Memory B cell (primary cell): ENCODE results near the gene PDZD7.
A peak's percentile ranks its signal among the peaks of the same experiment; 100 is the strongest.

Experiments
- ATAC-seq: fragments of 150-1000 bp; cut with Tn5 transposase; 2 replicates; pipeline ENCODE4 v1.10.0; 2021; ENCODE audit warnings: low read depth, mild to moderate bottlenecking, moderate library complexity
- DNase-seq, 2 donors: peaks; one replicate each; pipeline ENCODE4 v3.0.0; 2022; ENCODE audit warnings: low spot score in 2 of 2
- H3K27ac Mint-ChIP-seq: one replicate; pipeline ENCODE4 v1.8.0; 2022; ENCODE audit warnings: mild to moderate bottlenecking, moderate library complexity, mixed read lengths
- H3K27me3 Mint-ChIP-seq: one replicate; pipeline ENCODE4 v1.8.0; 2022; ENCODE audit warnings: mixed read lengths
- H3K36me3 Mint-ChIP-seq: one replicate; pipeline ENCODE4 v1.8.0; 2022; ENCODE audit warnings: mild to moderate bottlenecking, mixed read lengths
- H3K4me1 Mint-ChIP-seq: one replicate; pipeline ENCODE4 v1.8.0; 2022; ENCODE audit warnings: mixed read lengths
- H3K4me3 Mint-ChIP-seq: one replicate; pipeline ENCODE4 v1.8.0; 2022; ENCODE audit warnings: mild to moderate bottlenecking, moderate library complexity, mixed read lengths
- H3K9me3 Mint-ChIP-seq: one replicate; pipeline ENCODE4 v1.8.0; 2022; ENCODE audit warnings: mixed read lengths

The PDZD7 gene

GRCh38 chr10:101000915-101001658 is 29.8 kb downstream of the PDZD7 start:
- Mint-ChIP-seq H3K27me3 (no peaks in the 10 kb centered on the region), H3K9me3 (no peaks in the 10 kb centered on the region), H3K36me3 (peaks cover 4% of the 10 kb centered on the region), H3K4me1 (peaks cover 19% of the 10 kb centered on the region), H3K27ac (peak overlapping the region; percentile 14), H3K4me3 (peak overlapping the region; percentile 75)
- DNase-seq (no peak), ATAC-seq (no peak)

- Mint-ChIP-seq H3K9me3 (no peaks in the 10 kb centered on the region), H3K27me3 (no peaks in the 10 kb centered on the region), H3K4me3 (peak overlapping the region; percentile 75)
Observed at GRCh38 chr10:101000127-101000914, 30.6 kb downstream of the PDZD7 start.

GRCh38 chr10:100999742-101000126 is 31.2 kb downstream of the PDZD7 start, which contains the start of gene LZTS2:
LZTS2 (plus strand) TSS chr10:100999808; CDS start chr10:101002539, 2,731 bp downstream.
- H3K4me1 Mint-ChIP-seq = peaks cover 20% of the 10 kb centered on the region
- H3K4me3 Mint-ChIP-seq = peak within 1 kb of the TSS; percentile 91
- peak within 1 kb of the TSS; percentile 87 for H3K27ac Mint-ChIP-seq
- ATAC-seq = no peak
- H3K27me3 Mint-ChIP-seq = no peaks in the 10 kb centered on the region
- DNase-seq = no peak
- no peaks in the 10 kb centered on the region for H3K9me3 Mint-ChIP-seq
- H3K36me3 Mint-ChIP-seq = peaks cover 5% of the 10 kb centered on the region

More at GRCh38 chr10:101000127-101000914, 30.6 kb downstream of the PDZD7 start:
- Mint-ChIP-seq H3K4me1 (peaks cover 19% of the 10 kb centered on the region), H3K36me3 (peaks cover 4% of the 10 kb centered on the region), H3K27ac (peak overlapping the region; percentile 14)
- ATAC-seq (no peak), DNase-seq (no peak)

GRCh38 chr10:100998991-100999741 is 31.8 kb downstream of the PDZD7 start:
- Mint-ChIP-seq H3K27me3 (no peaks in the 10 kb centered on the region), H3K4me1 (peaks cover 23% of the 10 kb centered on the region), H3K4me3 (peak overlapping the region; percentile 91), H3K9me3 (no peaks in the 10 kb centered on the region), H3K27ac (peak overlapping the region; percentile 87), H3K36me3 (peaks cover 8% of the 10 kb centered on the region)
- DNase-seq = peak; percentile 83 to 90
- ATAC-seq = peak; percentile 70

GRCh38 chr10:100998183-100998990 is 32.5 kb downstream of the PDZD7 start:
- Mint-ChIP-seq H3K4me3 (peak overlapping the region; percentile 91), H3K27me3 (no peaks in the 10 kb centered on the region), H3K27ac (peak overlapping the region; percentile 87), H3K4me1 (peaks cover 23% of the 10 kb centered on the region), H3K9me3 (no peaks in the 10 kb centered on the region), H3K36me3 (peaks cover 6% of the 10 kb centered on the region)
- peak; percentile 45 to 69 for DNase-seq
- peak; percentile 27 for ATAC-seq

- Mint-ChIP-seq H3K9me3 (no peaks in the 10 kb centered on the region), H3K27me3 (no peaks in the 10 kb centered on the region), H3K27ac (peak overlapping the region; percentile 87), H3K36me3 (peaks cover 10% of the 10 kb centered on the region), H3K4me1 (peaks cover 23% of the 10 kb centered on the region), H3K4me3 (peak overlapping the region; percentile 91)
- ATAC-seq (peak; percentile 40), DNase-seq (peak; percentile 65 to 85)
Observed at GRCh38 chr10:100997360-100998182, 33.4 kb downstream of the PDZD7 start.

GRCh38 chr10:100996678-100997359 is 34.1 kb downstream of the PDZD7 start:
- Mint-ChIP-seq H3K9me3 (no peaks in the 10 kb centered on the region), H3K36me3 (peaks cover 10% of the 10 kb centered on the region), H3K27me3 (no peaks in the 10 kb centered on the region), H3K27ac (peak overlapping the region; percentile 88), H3K4me1 (peaks cover 23% of the 10 kb centered on the region), H3K4me3 (peak overlapping the region; percentile 91)
- DNase-seq = peak; percentile 25 to 52
- peak; percentile 9 for ATAC-seq

- no peaks in the 10 kb centered on the region for H3K27me3 Mint-ChIP-seq
- ATAC-seq (no peak), DNase-seq (no peak)
- peaks cover 24% of the 10 kb centered on the region for H3K4me1 Mint-ChIP-seq
- peaks cover 19% of the 10 kb centered on the region for H3K36me3 Mint-ChIP-seq
- no peak overlapping the region for H3K4me3 Mint-ChIP-seq
- no peaks in the 10 kb centered on the region for H3K9me3 Mint-ChIP-seq
- no peak overlapping the region for H3K27ac Mint-ChIP-seq
Observed at GRCh38 chr10:100995181-100995580, 35.7 kb downstream of the PDZD7 start.

GRCh38 chr10:100993986-100994708 is 36.8 kb downstream of the PDZD7 start:
- Mint-ChIP-seq H3K9me3 (no peaks in the 10 kb centered on the region), H3K4me1 (peaks cover 24% of the 10 kb centered on the region), H3K27me3 (no peaks in the 10 kb centered on the region), H3K27ac (no peak overlapping the region), H3K36me3 (peaks cover 19% of the 10 kb centered on the region), H3K4me3 (no peak overlapping the region)
- no peak for DNase-seq
- no peak for ATAC-seq

GRCh38 chr10:100989088-100989487 is 41.8 kb downstream of the PDZD7 start:
- H3K36me3 Mint-ChIP-seq = peaks cover 22% of the 10 kb centered on the region
- peaks cover 19% of the 10 kb centered on the region for H3K4me1 Mint-ChIP-seq

GRCh38 chr10:100988166-100988565 is 42.8 kb downstream of the PDZD7 start:
- Mint-ChIP-seq H3K27ac (peak overlapping the region; percentile 90), H3K4me3 (peak overlapping the region; percentile 97), H3K4me1 (peaks cover 22% of the 10 kb centered on the region), H3K9me3 (no peaks in the 10 kb centered on the region), H3K27me3 (no peaks in the 10 kb centered on the region), H3K36me3 (peaks cover 25% of the 10 kb centered on the region)
- no peak for ATAC-seq
- DNase-seq = no peak

More at GRCh38 chr10:100989088-100989487, 41.8 kb downstream of the PDZD7 start:
- H3K27ac Mint-ChIP-seq = no peak overlapping the region
- DNase-seq (no peak), ATAC-seq (no peak)
- no peaks in the 10 kb centered on the region for H3K9me3 Mint-ChIP-seq
- H3K4me3 Mint-ChIP-seq = no peak overlapping the region
- no peaks in the 10 kb centered on the region for H3K27me3 Mint-ChIP-seq

- Mint-ChIP-seq H3K9me3 (no peaks in the 10 kb centered on the region), H3K4me1 (peaks cover 22% of the 10 kb centered on the region), H3K36me3 (peaks cover 24% of the 10 kb centered on the region), H3K27ac (peak overlapping the region; percentile 90), H3K4me3 (peak overlapping the region; percentile 97), H3K27me3 (no peaks in the 10 kb centered on the region)
- DNase-seq = no peak
- no peak for ATAC-seq
Observed at GRCh38 chr10:100987685-100988049, 43.3 kb downstream of the PDZD7 start.
